Esophagus (tissue), 2 donors: ENCODE data around the gene GNPTAB. TPM values are rescaled to one million over a fixed set of nuclear protein-coding genes. Genes with fewer than 3 reads are reported as not detected.
"Not testable (repeated sequence)": the region's sequence is repeated elsewhere in the genome, so short reads cannot be mapped to it uniquely, and the experiment has no call there.

ENCODE experiments used
- H3K27ac ChIP-seq, 2 donors: one replicate each; pipeline ENCODE4 v1.5.1; 2013; ENCODE audit warnings: low read depth in 2 of 2, mild to moderate bottlenecking in 2 of 2, inconsistent platforms in 1 of 2, low read length in 1 of 2, moderate library complexity in 1 of 2
- H3K27me3 ChIP-seq, 2 donors: one replicate each; pipeline ENCODE4 v1.6.1; 2013; ENCODE audit warnings: low read length in 2 of 2, control low read depth in 1 of 2, mild to moderate bottlenecking in 1 of 2; ENCODE audit not compliant: insufficient read depth in 2 of 2, control insufficient read depth in 1 of 2
- H3K36me3 ChIP-seq, 2 donors: one replicate each; pipeline ENCODE4 v1.6.1; 2013; ENCODE audit warnings: low read length in 1 of 2; ENCODE audit not compliant: control insufficient read depth in 2 of 2, insufficient read depth in 2 of 2
- H3K4me1 ChIP-seq, 2 donors: one replicate each; pipeline ENCODE4 v1.6.1; 2013; ENCODE audit warnings: low read length in 1 of 2; ENCODE audit not compliant: control insufficient read depth in 2 of 2, insufficient read depth in 2 of 2
- H3K4me3 ChIP-seq, 2 donors: one replicate each; pipeline ENCODE4 v1.5.1; 2013; ENCODE audit warnings: low read length in 2 of 2, mild to moderate bottlenecking in 2 of 2, low read depth in 1 of 2, moderate library complexity in 1 of 2
- H3K9me3 ChIP-seq, 2 donors: one replicate each; pipeline ENCODE4 v1.6.1; 2013; ENCODE audit warnings: mild to moderate bottlenecking in 2 of 2, low read depth in 1 of 2, low read length in 1 of 2, moderate library complexity in 1 of 2; ENCODE audit not compliant: control insufficient read depth in 2 of 2, insufficient read depth in 1 of 2
- WGBS, 2 donors: extraction: QIAGEN DNeasy Blood & Tissue Kit; methylation state at CpG; one replicate each; pipeline ENCODE4 v1.1.7; 2013; 5-methylcytosine and 5-hydroxymethylcytosine counted together
- polyA plus RNA-seq, 2 donors: library from polyadenylated mRNA; stranded (reverse); fragments of 200-250 nt; gene quantifications; one replicate each; pipeline ENCODE4 v1.2.3, GENCODE V29; 2013
- donor health status: healthy with polysubstance abuse.
- donor health status: Bipolar disorder and iron deficiency.

The GNPTAB gene
- polyA plus RNA-seq, 2 donors: 9.7 to 11.3 TPM

DNA sequence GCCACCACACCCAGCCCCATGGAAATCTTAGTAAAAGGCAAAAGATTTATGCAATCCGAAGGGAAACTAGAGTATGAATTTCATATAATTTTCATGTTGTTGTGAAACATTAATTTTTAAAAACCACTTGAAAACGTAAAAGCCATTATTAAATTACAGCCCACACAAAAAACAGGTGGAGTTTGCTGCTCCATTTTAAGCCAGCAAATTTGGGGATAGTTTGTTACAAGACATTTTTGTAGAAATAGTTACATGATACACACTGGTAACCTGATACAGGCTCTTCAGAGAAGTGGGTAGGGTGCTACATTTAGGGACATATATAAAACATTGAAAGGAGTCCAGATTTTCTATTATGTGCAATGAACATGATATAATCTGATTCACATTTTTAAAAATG, 17.6 kb downstream of the GNPTAB start:
- no peaks in the 10 kb centered on the region for H3K9me3 ChIP-seq
- peaks cover 0 to 3% of the 10 kb centered on the region in 2 donors for H3K4me1 ChIP-seq
- WGBS, 2 donors: 92 to 96% methylated on average over 2 of the region's 2 CpGs
- H3K27me3 ChIP-seq: no peaks in the 10 kb centered on the region
- no peak overlapping the region for H3K27ac ChIP-seq
- H3K4me3 ChIP-seq: no peak overlapping the region
- H3K36me3 ChIP-seq: no peaks in the 10 kb centered on the region

DNA sequence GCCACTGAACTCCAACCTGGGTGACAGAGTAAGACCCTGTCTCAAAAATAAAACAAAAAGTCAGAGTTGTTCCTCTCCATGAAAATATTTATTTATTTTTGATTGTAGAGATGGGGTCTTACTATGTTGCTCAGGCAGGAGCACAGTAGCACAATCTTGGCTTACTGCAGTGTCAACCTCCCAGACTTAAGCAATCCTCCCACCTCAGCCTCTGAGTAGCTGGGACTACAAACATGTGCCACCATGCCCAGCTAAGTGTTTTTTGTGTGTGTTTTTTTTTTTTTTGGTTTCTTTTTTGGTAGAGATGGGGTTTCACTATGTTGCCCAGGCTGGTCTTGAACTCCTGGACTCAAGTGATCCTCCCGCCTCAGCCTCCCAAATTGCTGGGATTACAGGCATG, 18.0 kb downstream of the GNPTAB start:
- WGBS, 2 donors: 97 to 100% methylated on average over 1 of the region's 1 CpG
- H3K4me1 ChIP-seq, H3K4me3 ChIP-seq, H3K27ac ChIP-seq, H3K9me3 ChIP-seq, H3K36me3 ChIP-seq, H3K27me3 ChIP-seq: not testable (repeated sequence)

DNA sequence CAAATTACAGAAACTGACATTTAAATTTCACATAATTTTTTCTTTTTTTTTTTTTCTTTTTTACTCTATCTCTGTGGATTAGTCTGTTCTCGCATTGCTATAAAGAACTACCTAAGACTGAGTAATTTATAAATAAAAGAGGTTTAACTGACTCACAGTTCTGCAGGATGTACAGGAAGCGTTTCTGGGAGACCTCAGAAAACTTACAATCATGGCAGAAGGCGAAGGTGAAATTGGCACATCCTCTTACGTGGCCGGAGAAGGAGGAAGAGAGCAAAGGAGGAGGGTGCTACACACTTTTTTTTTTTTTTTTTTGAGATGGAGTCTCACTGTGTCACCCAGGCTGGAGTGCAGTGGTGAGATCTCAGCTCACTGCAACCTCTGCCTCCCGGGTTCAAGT, 19.4 kb downstream of the GNPTAB start:
- not testable (repeated sequence) for H3K4me3 ChIP-seq, H3K4me1 ChIP-seq, H3K27me3 ChIP-seq, H3K27ac ChIP-seq, H3K36me3 ChIP-seq, H3K9me3 ChIP-seq
- WGBS, 2 donors: 92 to 93% methylated on average over 6 of the region's 6 CpGs

DNA sequence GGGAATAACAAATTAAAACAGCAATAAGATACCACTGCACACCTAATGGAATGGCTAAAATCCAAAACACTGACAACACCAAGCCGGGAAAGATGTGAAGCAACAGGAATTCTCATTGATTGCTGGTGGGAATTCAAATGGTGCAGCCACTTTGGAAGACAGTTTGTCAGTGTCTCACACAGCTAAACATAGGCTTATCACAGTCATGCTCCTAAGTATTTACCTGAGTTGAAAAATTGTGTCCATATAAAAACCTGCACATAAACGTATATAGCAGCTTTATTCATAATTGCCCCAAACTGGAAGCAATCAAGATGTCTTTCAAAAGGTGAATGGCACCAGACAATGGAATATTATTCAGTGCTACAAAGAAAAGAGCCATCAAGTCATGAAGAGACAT, 21.6 kb downstream of the GNPTAB start:
- Histone ChIP-seq H3K36me3 (no peaks in the 10 kb centered on the region), H3K4me3 (no peak overlapping the region)
- 67 to 72% methylated on average over 2 of the region's 2 CpGs for WGBS, 2 donors

DNA sequence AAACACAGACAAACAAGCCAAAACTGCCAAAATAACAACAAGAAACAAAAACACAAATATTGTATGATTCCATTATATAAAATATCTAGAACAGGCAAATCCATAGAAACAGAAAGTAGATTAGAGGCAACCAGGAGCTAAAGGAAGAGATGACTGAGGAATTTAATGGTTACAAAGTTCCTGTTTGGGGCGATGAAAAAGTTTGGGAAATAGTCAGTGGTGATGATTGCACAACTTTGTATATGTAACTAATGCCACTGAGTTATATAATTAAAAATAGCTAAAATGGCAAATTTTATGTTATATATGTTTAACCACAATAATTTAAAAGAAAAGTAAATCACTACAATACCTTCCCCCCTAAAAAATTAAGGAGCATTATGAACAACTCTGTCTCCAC, 24.5 kb downstream of the GNPTAB start:
- Histone ChIP-seq H3K27me3 (no peaks in the 10 kb centered on the region), H3K4me1 (peaks cover 0 to 3% of the 10 kb centered on the region in 2 donors), H3K9me3 (no peaks in the 10 kb centered on the region), H3K4me3 (no peak overlapping the region), H3K36me3 (no peaks in the 10 kb centered on the region), H3K27ac (no peak overlapping the region)
- 85 to 86% methylated on average over 1 of the region's 1 CpG for WGBS, 2 donors

More for the DNA sequence above, 21.6 kb downstream of the GNPTAB start:
- Histone ChIP-seq H3K27me3 (no peaks in the 10 kb centered on the region), H3K27ac (no peak overlapping the region), H3K4me1 (peaks cover 0 to 3% of the 10 kb centered on the region in 2 donors), H3K9me3 (no peaks in the 10 kb centered on the region)

DNA sequence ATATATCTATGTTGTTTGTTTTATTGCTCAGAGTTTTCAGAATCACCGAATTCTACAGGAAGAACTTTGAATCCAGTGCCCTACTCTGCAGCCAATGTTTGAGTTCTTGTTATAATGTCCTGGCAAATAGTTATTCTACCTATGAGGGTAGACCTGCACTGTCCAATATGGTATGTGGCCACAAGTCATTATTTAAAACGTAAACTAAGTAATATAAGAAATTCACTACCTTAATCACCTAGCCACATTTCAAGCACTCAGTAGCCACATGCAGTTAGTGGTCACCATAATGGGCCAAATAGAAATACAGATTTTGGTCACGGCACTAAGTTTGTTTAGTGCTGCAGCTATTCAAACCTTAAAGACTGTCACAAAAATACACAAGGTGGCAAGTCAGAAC, 26.4 kb downstream of the GNPTAB start:
- Histone ChIP-seq H3K4me3 (no peak overlapping the region), H3K36me3 (no peaks in the 10 kb centered on the region), H3K9me3 (no peaks in the 10 kb centered on the region), H3K27ac (no peak overlapping the region), H3K4me1 (no peaks in the 10 kb centered on the region), H3K27me3 (no peaks in the 10 kb centered on the region)
- WGBS, 2 donors: 84 to 90% methylated on average over 3 of the region's 3 CpGs

DNA sequence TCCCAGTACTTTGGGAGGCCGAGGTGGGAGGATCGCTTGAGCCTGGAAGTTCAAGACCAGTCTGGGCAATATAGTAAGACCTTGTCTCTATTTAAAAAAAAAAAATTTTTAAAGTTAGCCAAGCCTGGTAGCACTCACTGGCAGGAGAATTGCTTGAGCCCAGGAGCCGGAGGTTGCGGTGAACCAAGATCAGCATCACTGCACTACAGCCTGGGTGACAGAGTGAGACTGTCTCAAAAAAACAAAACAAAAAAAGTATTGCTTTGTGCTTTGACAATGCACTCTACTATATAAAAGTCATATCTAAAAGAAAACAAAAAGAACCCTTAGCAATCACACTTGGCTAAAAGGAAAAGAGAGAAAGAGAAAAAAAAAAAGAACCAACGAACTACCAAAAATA, 26.8 kb downstream of the GNPTAB start:
- no peak overlapping the region for H3K27ac ChIP-seq
- H3K4me1 ChIP-seq: no peaks in the 10 kb centered on the region
- no peaks in the 10 kb centered on the region for H3K36me3 ChIP-seq
- no peaks in the 10 kb centered on the region for H3K9me3 ChIP-seq
- H3K27me3 ChIP-seq: no peaks in the 10 kb centered on the region
- H3K4me3 ChIP-seq: no peak overlapping the region
- WGBS, 2 donors: 91% methylated on average over 5 of the region's 5 CpGs

DNA sequence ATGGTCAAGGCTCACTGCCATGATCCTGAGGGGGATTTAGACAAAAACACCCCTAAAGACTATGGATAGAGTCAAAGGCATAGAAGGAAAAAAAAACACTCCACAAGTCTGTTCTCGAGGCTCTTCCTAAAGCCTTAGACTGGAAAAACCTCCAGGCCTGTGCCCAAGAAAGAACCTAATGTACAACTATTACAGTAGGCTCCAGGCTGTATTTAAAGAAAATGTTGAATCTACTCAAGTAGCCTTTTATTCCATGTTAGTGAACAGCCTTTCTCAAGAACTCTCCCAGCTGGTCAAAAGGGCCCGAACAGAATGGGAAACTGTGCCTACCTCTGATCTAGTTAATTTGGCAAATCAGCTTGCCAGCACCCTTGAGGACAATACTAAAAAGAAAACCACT, 28.3 kb downstream of the GNPTAB start:
- H3K27me3 ChIP-seq: no peaks in the 10 kb centered on the region
- no peaks in the 10 kb centered on the region for H3K4me1 ChIP-seq
- H3K9me3 ChIP-seq: no peaks in the 10 kb centered on the region
- no peak overlapping the region for H3K27ac ChIP-seq
- 85 to 97% methylated on average over 2 of the region's 2 CpGs for WGBS, 2 donors
- H3K4me3 ChIP-seq: no peak overlapping the region
- H3K36me3 ChIP-seq: no peaks in the 10 kb centered on the region

DNA sequence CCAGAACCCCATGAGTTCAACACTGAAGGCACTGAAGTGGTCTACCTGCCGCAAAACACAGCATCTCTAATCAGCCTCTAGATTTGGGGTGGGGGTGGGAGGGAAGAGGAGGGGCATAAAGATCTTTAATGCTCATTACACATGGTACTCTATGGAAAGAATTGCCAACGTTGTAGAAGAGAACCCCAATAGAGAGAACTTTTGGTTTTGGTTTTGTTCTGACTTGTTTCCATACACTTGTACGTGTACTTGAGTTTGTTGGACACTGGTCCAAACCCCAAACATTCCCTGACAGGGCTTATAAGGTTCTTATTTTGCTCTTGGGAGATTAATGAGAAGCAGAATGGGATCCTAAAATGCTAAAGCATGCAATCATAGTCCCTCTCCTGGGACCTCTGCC, 31.0 kb downstream of the GNPTAB start:
- Histone ChIP-seq H3K4me3 (no peak overlapping the region), H3K27ac (no peak overlapping the region), H3K27me3 (no peaks in the 10 kb centered on the region), H3K4me1 (no peaks in the 10 kb centered on the region), H3K36me3 (peaks cover 0 to 2% of the 10 kb centered on the region in 2 donors), H3K9me3 (no peaks in the 10 kb centered on the region)
- 53 to 60% methylated on average over 3 of the region's 3 CpGs for WGBS, 2 donors

DNA sequence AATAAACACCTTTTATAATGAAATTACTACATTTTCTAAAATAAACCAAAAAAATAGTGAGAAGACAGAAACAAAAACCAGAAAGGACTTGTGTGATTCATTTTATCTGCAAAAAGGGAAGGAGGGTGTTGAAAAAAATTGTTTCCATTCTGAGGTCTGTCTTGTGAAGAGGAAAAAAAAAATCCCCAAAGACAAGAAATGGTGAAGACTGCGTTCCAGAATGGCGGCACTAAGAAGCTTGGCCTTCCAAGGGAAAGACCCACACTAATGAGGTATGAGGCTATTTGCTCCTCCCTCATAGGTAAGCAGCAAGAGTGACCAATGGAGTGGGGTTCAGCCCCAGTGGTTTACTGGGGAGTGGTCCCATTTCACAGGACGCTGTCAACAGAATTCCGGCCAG, 35.0 kb downstream of the GNPTAB start:
- H3K27ac ChIP-seq: no peak overlapping the region
- no peak overlapping the region for H3K4me3 ChIP-seq
- no peaks in the 10 kb centered on the region for H3K27me3 ChIP-seq
- H3K4me1 ChIP-seq: no peaks in the 10 kb centered on the region
- WGBS, 2 donors: 89 to 94% methylated on average over 4 of the region's 4 CpGs
- no peaks in the 10 kb centered on the region for H3K9me3 ChIP-seq
- H3K36me3 ChIP-seq: peaks cover 0 to 2% of the 10 kb centered on the region in 2 donors
